Vagina (tissue), 2 donors: Measurements from ENCODE around the gene FANCE.

ENCODE experiments used
- CTCF ChIP-seq, 3 experiments: fragments of 450-650 bp in 2 of 3; fragments of 200-600 bp in 1 of 3; sonication (generic) in 1 of 3; IDR thresholded peaks; one replicate each; pipeline ENCODE4 v1.5.1; 2017 to 2019; ENCODE audit warnings: antibody characterized with exemption in 3 of 3, mild to moderate bottlenecking in 2 of 3, moderate library complexity in 2 of 3
- POLR2A ChIP-seq, 2 donors: fragments of 450-650 bp; IDR thresholded peaks; one replicate each; pipeline ENCODE4 v1.6.1; 2017; ENCODE audit warnings: antibody characterized with exemption in 2 of 2, mild to moderate bottlenecking in 2 of 2, moderate library complexity in 2 of 2

- TF ChIP-seq POLR2A (IDR thresholded peaks at IDR 0.05), result no peak
- TF ChIP-seq CTCF (IDR thresholded peaks at IDR 0.05), result no peak
Measured at GRCh38 chr6:35480176-35480575, 28.0 kb downstream of the FANCE start.
